Measurements from ENCODE around the gene PGM3.

Gene PGM3

DNA sequence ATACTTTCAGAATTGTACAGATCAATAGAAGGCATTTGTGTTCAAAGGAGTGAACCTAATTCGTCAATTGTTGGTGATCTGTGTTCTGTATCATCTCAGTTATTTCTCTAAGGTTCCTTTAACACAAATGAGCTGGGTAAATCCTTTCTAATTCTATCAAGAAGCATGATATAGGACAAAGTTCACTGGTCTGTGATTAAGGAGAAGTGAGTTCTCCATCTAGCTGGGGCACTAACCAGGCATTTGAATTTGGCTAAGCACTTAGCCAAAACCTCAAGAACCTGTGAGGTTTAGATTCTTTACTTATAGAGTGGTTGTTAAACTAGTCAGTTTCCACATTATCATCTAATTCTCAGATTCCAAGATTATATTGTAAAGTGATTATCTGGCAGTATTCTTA is 75.3 kb downstream of the PGM3 start:
- no peak for DNase-seq
